Right lobe of liver (tissue), 4 donors: ENCODE results near the gene PLBD1.

Experiments used
- CTCF ChIP-seq, 4 donors: fragments of 200-600 bp in 3 of 4; fragments of 450-650 bp in 1 of 4; IDR thresholded peaks; one replicate each; pipeline versions ENCODE4 v1.5.1 to v1.8.0; 2016 to 2022; ENCODE audit warnings: antibody characterized with exemption in 4 of 4, mild to moderate bottlenecking in 2 of 4
- POLR2A ChIP-seq: fragments of 450-650 bp; IDR thresholded peaks from one replicate; pipeline ENCODE4 v1.6.1; 2017; ENCODE audit warnings: antibody characterized with exemption, mild to moderate bottlenecking
- donor health status: DM: no; HTN: no; CAD: no.
- donor health status: DM: no; HTN: no; CAD: no.
- donor health status: DM: no; HTN: yes; CAD: no.

GRCh38 chr12:14510574-14510973 is 57.1 kb downstream of the PLBD1 start:
- no peak for TF ChIP-seq CTCF (IDR thresholded peaks at IDR 0.05)
- no peak for TF ChIP-seq POLR2A
